Stimulated activated CD4-positive, alpha-beta T cell treated with anti-CD3 and anti-CD28 coated beads, Interleukin-1b, Interleukin-23, amount 100 ng/mL, for 4 hours (primary cell): Measurements from ENCODE around the gene VPS37C.
"Not testable (repeated sequence)": the region's sequence is repeated elsewhere in the genome, so short reads cannot be mapped to it uniquely, and the experiment has no call there.

Source experiments
- DNase-seq, 2 donors: peaks; one replicate each; pipeline ENCODE4 v3.0.0-alpha.2; 2020; ENCODE audit warnings: low read depth in 2 of 2

The VPS37C gene

DNA sequence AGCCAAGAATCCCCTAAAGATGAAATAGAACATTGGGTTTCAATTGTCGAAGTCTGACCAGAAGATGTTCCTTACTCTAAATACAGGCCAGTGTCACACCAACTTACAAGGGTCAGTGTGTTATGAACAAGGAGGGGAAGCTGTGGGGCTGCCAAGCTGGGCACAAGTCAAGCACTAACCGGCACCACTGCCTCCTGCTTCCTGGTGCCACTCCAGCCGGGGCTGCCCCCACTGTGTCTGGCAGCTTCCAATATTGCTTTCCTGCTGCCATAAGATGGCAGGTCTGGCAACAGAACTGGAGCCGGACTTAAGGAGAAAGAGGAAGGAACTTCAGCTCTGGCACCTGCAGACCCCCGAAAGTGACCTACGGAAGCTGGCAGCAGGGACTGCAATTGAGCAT lies 13.7 kb upstream of the VPS37C start:
- DNase-seq, result no peak

DNA sequence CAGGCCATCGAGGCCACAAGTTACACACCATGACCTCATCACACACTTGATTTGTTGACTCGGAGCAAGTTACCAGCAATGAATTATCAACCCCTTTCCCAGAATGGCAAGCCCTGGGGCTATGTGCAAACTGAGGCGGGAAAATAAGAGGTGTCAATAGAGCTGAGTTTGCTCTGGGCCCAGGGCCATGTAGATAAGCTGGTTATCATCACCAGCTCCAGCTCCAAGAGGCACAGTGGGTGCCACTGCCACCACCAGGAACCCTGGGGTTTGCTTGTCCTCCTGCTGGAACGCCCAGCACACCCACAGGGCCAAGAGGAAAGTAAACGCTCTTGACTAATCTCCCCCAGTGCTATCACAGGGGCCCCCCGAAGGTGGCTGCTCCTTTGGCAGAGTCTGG lies 13.0 kb upstream of the VPS37C start:
- DNase-seq, result no peak

DNA sequence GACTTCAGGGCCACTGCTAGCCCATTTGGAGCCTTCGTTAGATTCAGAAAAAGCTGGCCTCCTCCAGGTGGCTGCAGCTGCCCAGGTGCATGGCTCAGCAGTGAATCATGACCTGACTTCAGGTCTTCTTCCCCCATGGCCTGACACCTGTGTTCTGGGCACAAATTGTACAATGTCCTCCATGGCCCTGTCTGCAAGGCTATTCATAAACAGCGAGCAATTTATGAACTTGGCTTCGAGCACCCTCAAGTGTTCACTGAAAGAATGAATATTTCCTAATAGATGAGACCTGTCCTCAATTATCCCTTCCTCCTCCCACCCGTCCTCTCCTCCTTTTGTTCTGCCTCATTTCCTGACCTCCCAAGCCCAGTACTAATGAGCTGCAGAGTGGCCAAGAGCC lies 12.2 kb upstream of the VPS37C start:
- no peak for DNase-seq

DNA sequence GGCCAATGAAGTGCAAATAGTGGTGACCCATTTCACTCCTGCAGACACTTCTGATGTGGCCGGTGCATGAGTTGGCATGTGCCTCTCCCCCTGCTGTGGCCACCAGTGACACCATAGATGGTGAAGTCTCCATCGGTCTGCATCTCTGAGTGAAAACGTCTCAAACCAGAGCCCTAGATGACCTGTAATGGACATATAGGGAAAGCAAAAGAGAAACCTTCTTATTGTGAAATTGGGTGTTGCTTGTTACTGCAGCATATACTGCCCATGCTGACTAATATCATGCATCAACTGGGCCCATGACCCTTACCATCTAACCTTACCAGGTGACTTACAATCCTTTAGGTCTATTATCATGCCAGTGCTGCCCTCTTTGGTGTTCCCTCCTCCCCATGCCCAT lies 11.7 kb upstream of the VPS37C start:
- no peak for DNase-seq

DNA sequence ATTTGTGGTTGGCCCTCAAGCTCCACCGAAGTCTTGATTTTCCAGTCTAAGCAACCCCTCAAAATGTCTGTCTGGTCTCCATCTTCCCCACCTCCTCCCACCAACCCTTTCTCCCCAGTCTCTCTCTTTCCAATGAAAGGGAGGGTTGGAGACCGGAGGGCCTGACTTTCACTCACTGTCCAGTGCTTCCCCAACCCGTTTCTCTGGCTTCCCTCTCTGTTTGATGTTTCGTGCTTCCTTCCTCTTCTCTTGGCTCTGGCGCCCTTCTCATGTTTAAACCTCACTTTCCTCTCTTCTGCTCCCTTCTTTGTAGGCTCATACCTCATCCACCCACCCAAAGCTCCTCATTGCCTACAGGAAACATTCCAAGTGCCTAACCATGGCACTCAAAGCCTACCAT lies 11.1 kb upstream of the VPS37C start:
- no peak for DNase-seq

DNA sequence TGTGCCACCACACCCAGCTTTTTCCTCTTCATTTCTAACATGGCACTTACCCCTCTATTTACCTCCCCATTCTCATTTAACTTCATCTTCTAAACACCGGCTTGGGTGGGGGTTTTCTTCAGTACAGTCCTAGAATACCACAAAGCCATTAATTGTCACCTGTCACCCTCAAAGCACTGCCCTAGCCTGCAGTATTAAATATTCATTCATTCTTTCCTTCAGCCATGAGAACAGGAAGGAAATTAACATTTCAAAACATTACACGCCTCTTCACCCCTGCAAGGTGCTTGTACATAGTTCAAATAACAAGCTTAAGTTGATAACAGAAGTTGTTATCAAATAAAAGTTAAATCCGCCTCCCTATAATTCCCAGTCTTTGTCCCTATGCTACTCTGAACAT lies 10.7 kb upstream of the VPS37C start:
- DNase-seq, result no peak

DNA sequence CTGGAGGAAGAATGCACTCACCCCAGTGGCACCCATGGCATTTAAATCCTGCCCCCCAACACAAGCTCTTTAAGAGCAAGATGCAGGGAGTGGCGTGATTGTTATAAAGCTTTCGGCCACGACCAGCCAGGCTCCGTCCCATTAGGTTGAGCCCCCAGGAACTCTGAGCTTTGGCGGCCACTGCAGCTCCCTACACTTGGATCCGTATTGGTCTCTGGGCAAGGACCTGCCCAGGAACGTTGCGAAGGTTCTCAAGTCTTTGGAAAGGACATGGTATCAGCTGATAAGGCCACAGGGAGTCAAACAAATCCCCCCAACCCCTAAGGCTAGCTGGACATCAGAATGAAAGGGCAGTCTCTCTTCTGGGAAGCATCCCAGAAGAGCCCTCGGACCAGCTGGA lies 9.3 kb upstream of the VPS37C start:
- no peak for DNase-seq

DNA sequence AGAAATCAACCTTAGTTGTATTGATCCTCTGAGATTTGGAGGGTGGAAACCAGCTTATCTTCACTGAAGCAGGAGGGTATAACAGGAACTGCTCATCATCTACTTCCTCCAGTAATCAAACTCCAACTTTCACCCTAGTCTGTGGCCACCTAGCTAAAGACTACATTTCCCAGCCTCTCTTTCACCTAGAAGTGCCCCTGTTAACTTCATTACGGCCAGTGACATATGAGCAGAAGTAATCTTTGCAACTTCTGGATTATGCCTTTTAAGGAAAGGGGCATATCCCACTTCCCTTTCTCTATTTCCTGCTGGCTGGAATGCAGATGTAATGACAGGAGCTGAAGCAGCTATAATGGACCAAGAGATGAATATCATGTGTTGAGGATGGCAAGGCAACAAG lies 7.6 kb upstream of the VPS37C start:
- DNase-seq, result no peak

DNA sequence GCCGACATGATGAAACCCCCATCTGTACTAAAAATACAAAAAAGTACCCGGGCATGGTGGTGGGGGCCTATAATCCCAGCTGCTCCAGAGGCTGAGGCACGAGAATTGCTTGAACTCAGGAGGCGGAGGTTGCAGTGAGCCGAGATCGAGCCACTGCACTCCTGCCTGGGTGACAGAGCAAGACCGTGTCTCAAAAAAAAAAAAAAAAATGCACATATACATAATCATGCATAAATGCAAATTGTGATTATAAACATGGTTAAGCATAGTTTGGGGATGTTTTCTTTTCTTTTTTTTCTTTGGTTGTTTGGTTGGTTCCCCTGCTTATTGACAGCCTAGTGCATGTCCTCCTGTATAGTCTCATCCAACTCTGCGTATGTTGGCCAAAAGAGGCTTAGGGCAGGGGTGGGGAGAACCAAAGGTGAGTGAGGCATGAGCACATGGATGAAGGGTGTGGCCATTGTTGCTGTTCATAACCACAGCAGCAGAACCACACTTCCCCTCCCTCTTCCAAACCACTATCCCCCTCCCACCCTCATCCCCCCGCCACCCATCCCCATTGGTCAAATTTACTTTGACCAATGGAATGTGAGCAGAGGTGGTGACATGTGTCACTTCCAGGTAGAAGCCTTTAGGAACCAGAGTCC lies 6.9 kb upstream of the VPS37C start:
- DNase-seq, result no peak

DNA sequence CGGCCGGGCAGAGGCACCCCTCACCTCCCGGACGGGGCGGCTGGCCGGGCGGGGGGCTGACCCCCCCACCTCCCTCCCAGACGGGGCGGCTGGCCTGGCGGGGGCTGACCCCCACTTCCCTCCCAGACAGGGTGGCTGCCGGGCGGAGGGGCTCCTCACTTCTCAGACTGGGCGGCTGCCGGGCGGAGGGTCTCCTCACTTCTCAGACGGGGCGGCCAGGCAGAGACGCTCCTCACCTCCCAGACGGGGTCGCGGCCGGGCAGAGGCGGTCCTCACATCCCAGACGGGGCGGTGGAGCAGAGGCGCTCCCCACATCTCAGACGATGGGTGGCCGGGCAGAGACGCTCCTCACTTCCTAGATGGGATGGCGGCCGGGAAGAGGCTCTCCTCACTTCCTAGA lies 5.1 kb upstream of the VPS37C start:
- not testable (repeated sequence) for DNase-seq

DNA sequence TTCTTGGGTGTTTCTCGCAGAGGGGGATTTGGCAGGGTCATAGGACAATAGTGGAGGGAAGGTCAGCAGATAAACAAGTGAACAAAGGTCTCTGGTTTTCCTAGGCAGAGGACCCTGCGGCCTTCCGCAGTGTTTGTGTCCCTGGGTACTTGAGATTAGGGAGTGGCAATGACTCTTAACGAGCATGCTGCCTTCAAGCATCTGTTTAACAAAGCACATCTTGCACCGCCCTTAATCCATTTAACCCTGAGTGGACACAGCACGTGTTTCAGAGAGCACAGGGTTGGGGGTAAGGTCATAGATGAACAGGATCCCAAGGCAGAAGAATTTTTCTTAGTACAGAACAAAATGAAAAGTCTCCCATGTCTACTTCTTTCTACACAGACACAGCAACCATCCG lies 4.6 kb upstream of the VPS37C start:
- not testable (repeated sequence) for DNase-seq

DNA sequence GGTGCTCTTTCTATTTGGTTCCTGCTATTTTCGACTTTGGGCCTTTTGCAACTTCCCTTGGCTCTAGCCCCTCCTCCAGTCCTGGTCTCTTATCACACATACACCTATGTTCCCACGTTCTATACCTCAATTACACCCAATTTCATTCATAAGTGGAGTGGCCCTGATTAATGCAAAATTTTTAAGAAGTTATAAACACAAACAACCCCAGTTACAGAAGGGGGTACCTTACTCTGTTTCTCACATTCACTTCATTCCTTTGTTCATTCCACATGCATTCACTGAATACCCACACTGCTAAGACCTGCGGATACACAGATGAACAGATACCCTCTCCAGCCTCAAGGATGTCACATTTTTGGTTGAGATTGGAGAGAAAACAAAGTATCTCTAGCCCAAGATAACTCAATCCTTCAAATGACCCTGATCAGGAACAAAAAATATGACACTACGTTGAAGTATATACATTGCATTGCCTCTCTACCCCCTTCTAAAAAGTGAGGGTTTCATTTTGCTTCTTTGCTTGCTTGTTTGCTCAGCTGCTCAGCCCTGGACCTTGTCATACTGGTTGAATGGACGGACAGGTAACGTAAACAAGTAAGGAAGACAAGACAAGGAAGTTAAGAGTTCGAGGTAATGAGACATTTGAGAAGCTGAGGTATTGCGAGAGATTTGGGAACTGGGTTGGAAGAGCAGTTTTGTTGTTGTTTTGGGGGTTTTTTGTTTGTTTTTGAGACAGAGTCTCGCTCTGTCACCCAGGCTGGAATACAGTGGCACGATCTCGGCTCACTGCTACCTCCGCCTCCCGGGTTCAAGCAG lies 3.6 kb upstream of the VPS37C start:
- no peak for DNase-seq

DNA sequence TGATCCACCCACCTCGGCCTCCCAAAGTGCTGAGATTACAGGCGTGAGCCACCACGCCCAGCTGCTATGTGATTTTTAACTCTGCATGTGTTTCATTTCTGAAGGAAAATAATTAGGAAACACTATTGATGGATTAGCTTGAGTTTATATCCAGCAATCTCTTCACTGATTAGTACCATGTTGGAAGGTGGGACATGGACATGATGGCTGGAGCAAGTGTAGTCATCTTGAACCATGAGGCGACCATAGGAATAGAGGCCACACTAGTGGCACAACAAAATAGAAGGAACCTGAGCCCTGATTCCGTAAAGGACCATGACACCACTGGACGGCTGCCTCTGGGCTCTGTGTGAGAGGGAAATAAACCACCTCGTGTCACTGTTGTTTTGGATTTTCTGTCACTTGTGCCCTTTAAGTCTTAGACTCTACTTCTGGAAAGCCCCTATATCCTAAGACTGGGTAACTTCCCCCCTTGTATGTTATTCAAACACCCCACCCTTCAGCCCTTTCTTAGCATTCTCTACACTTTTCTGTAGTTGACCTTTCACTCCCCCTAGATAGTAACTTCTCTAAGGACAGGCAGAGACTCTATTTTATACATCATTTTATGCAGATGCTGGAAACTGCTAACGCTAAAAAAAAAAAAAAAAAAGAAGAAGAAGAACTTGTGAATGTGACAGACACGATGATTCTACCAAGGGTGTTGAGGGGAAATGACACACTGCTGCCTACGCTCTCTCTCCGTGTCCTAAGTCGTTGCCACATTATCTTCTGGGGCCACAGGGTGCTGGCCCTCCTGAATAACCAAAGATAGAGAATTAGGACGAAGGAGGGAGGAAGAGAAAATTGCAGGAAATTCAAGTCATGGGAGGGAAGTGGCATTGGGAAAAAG lies 2.7 kb upstream of the VPS37C start:
- DNase-seq, result no peak

DNA sequence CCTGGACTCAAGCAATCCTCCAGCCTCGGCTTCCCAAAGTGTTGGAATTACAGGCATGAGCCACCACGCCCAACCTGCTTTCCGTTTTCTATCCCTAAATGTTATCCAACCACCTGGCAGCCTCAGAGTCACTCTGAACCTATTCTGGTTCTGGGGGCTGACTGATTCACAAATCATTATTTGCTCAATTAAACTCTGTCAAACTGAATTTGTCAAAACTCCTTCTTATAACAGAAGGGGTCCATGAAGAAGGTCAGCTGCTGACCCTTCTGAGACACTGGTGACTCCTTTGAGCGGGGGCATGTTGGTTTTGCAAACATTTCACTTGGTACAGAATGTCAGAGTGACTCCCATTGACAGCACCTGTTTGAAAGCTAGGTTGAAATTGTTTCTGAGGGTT lies 1.8 kb upstream of the VPS37C start:
- no peak for DNase-seq

DNA sequence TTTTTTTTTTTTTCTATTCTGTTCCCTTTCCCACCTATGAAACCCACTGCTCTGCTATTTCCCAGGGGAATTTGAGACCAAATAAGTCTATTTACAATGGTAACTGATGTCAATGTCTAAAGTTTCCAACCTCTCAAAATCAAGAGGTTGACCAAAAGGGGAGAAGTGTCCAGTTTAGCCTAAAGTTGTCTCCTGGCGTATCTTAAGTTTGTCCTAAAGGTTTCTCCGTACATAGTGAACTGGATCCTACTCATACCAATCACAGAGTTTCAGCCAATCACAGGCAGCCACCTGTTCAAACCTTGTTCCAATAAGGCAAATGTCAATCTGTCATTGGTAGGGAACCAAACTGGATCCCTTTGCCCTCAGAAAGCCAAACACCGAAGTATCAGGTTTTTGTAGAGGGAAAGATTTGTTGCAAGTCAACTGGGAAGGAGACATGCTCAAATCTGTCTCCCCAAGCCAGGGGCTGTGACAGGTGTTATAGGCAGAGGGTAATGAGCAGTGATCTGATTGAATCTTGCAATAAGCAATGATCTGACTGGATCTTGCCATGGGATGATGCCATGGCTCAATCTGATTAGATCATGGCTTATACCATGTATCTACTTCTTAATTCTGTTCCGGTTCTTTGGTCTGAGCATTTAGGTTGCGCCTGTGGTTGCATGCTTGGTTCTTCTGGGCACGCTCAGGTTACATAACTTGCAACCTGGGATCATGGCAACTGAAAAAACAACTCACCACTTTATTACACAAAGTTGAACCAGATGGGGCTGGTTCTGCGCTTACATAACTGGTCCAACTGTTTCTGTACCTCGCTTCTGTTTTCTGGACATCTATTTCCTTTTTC lies 1.1 kb upstream of the VPS37C start:
- DNase-seq, result no peak

DNA sequence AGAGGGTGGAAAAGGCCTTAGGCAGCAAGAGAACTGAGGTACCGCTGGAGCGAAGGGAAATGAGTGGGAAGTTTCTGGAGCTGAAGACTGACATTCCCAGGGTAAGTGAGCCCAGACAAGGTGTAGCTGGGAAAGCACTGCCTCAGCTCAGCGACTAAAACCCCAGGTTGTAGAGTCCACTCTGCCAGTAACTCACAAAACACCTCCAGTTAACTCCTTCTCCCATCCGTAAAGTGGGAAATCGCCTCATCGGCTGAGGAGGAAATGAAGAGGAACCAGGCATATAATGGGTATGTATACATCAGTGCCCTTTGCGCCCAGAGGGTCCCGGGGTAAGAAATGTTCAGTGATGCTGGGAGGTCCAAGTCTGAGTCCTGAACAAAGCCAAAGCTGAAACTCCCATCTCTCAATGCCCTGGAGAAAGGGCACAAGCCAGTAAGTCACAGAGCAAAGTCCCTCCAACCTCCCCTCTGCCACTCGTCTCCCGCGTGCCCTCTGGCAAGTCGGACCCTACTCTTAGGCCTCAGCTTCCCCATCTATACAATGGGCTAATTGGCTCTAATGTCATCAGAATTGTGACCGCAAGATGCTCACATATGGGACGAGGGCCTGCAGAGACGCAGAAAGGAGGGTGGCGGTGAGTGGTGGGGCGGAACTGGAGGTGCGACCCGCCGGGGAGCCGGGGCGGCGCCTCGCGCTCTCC lies 588 bp downstream of the VPS37C start:
- DNase-seq, result no peak

DNA sequence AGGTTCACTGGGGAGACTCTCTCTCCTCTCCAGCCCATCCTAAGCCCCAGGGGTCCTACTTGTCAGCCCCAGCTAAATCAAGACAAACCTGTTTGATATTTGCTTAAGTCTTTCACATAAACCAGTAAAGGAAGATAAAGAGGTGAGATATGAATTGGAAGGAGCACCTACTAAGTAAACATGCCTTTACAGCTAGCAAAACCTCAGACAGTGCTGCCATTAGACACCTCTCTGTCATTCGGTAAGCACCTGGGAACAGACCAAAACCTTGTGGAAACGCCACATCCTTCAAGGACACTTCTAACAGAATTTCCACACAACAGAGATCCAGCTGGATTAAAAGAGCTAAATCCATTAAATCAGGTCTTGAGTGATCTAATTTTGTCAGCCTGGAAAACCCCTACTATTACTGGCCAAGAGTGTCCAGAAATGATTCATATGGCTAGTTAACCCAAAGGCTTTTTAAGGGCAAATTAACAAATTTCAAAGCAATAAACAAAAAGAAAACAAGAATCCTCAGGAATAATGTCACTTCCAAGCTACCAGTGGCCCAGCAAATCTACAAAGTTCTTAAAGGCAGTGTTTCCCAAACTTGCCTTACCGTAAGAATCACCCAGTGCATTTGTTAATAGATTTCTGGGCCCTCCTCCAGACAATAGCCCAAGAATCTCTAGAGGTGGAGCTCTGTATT lies 2.4 kb downstream of the VPS37C start:
- DNase-seq, result no peak

DNA sequence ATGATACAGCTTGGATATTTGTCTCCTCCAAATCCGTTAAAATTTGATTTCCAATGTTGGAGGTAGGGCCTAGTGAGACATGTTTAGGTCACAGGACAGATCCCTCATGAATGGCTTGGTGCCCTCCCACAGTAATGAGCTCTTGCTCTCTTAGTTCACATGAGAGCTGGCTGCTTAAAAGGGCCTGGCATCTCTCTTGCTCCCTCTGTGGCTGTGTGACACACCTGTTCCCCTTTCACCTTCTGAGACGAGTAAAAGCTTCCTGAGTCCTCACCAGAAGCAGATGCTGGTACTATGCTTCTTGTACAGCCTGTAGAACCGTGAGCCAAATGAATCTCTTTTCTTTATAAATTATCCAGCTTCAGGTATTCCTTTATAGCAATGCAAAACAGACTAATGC lies 3.5 kb downstream of the VPS37C start:
- no peak for DNase-seq

DNA sequence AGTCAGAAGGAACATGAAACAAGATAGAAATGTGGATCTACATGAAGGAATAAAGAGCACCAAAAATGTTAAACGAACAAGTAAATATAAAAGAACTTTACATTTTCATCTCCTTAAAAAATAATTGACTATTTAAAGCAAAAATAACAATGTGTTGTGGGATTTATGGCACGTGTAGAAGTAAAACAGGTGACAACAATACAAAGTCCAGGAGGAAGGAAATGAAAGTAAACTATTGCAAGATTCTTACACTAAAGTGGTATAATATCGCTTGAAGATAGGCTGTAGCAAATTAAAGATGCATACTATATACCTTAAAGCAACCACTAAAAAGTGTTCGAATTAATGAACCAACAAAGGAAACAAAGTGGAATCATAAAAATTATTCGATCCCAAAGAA lies 5.5 kb downstream of the VPS37C start:
- no peak for DNase-seq

DNA sequence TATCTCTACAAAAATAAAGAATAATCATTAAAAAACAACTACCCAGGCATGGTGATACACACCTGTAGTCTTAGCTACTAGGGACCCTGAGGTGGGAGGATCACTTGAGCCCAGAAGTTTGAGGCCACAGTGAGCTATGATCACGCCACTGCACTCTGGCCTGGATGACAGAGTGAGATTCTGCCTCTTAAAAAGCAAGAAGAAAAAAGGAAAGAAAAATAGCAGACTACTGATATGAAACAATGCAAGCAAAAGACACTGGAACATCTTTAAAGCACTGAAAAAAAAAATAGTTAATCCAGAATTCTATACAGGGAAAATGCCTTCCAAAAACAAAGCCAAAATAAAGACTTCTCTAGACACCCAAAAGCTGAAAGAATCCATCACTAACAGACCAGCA lies 5.9 kb downstream of the VPS37C start:
- no peak for DNase-seq
